KOPT-K1 (cell line): Measurements from ENCODE around the gene COL21A1.
"Not testable (repeated sequence)": the region's sequence is repeated elsewhere in the genome, so short reads cannot be mapped to it uniquely, and the experiment has no call there.

Experiments
- H3K27ac ChIP-seq: fragments of 200-600 bp; sonication (generic); 2 replicates; pipeline ENCODE4 v1.5.1; 2016; ENCODE audit warnings: antibody characterized with exemption, mild to moderate bottlenecking, low read depth, low read length; ENCODE audit not compliant: poor library complexity, severe bottlenecking
- H3K36me3 ChIP-seq: fragments of 200-600 bp; sonication (generic); 2 replicates; pipeline ENCODE4 v1.5.1; 2017; ENCODE audit warnings: antibody characterized with exemption, mild to moderate bottlenecking, low read length, moderate library complexity; ENCODE audit not compliant: insufficient read depth
- H3K9me3 ChIP-seq: fragments of 200-600 bp; sonication (generic); 2 replicates; pipeline ENCODE4 v1.5.1; 2017; ENCODE audit warnings: antibody characterized with exemption, low read length, mild to moderate bottlenecking; ENCODE audit not compliant: insufficient read depth, poor library complexity, severe bottlenecking

COL21A1 gene

GRCh38 chr6:56260593-56260992, 13.2 kb upstream of the COL21A1 start:
- not testable (repeated sequence) for H3K36me3 ChIP-seq, H3K9me3 ChIP-seq, H3K27ac ChIP-seq

GRCh38 chr6:56259234-56260077, 12.1 kb upstream of the COL21A1 start:
- H3K9me3 ChIP-seq = no peaks in the 10 kb centered on the region
- no peak overlapping the region for H3K27ac ChIP-seq
- no peaks in the 10 kb centered on the region for H3K36me3 ChIP-seq

- no peaks in the 10 kb centered on the region for H3K36me3 ChIP-seq
Observed at GRCh38 chr6:56255349-56255748, 8.0 kb upstream of the COL21A1 start.

GRCh38 chr6:56250266-56250665, 2.9 kb upstream of the COL21A1 start:
- Histone ChIP-seq H3K36me3 (no peaks in the 10 kb centered on the region), H3K9me3 (no peaks in the 10 kb centered on the region), H3K27ac (no peak overlapping the region)

More at GRCh38 chr6:56255349-56255748, 8.0 kb upstream of the COL21A1 start:
- no peak overlapping the region for H3K27ac ChIP-seq
- no peaks in the 10 kb centered on the region for H3K9me3 ChIP-seq

- no peaks in the 10 kb centered on the region for H3K36me3 ChIP-seq
- no peak overlapping the region for H3K27ac ChIP-seq
Observed at GRCh38 chr6:56247654-56248122, 308 bp upstream of the COL21A1 start.

GRCh38 chr6:56246541-56246880, 869 bp downstream of the COL21A1 start:
- H3K27ac ChIP-seq = no peak overlapping the region
- H3K36me3 ChIP-seq = no peaks in the 10 kb centered on the region
- H3K9me3 ChIP-seq = no peaks in the 10 kb centered on the region

More at GRCh38 chr6:56247654-56248122, 308 bp upstream of the COL21A1 start:
- H3K9me3 ChIP-seq = no peaks in the 10 kb centered on the region

- H3K27ac ChIP-seq = no peak overlapping the region
- H3K36me3 ChIP-seq = no peaks in the 10 kb centered on the region
- H3K9me3 ChIP-seq = no peaks in the 10 kb centered on the region
Observed at GRCh38 chr6:56245903-56246351, 1.5 kb downstream of the COL21A1 start.

GRCh38 chr6:56244528-56245253, 2.7 kb downstream of the COL21A1 start:
- H3K27ac ChIP-seq = no peak overlapping the region
- no peaks in the 10 kb centered on the region for H3K36me3 ChIP-seq
- no peaks in the 10 kb centered on the region for H3K9me3 ChIP-seq

GRCh38 chr6:56244089-56244488, 3.3 kb downstream of the COL21A1 start:
- H3K36me3 ChIP-seq = no peaks in the 10 kb centered on the region
- H3K9me3 ChIP-seq = no peaks in the 10 kb centered on the region
- no peak overlapping the region for H3K27ac ChIP-seq

- no peak overlapping the region for H3K27ac ChIP-seq
- H3K9me3 ChIP-seq = no peaks in the 10 kb centered on the region
- H3K36me3 ChIP-seq = no peaks in the 10 kb centered on the region
Observed at GRCh38 chr6:56243518-56244070, 3.8 kb downstream of the COL21A1 start.

GRCh38 chr6:56242346-56242745, 5.0 kb downstream of the COL21A1 start:
- Histone ChIP-seq H3K27ac (no peak overlapping the region), H3K36me3 (no peaks in the 10 kb centered on the region), H3K9me3 (no peaks in the 10 kb centered on the region)

GRCh38 chr6:56241124-56241802, 6.1 kb downstream of the COL21A1 start:
- no peaks in the 10 kb centered on the region for H3K9me3 ChIP-seq
- no peaks in the 10 kb centered on the region for H3K36me3 ChIP-seq
- no peak overlapping the region for H3K27ac ChIP-seq

- Histone ChIP-seq H3K9me3 (no peaks in the 10 kb centered on the region), H3K27ac (no peak overlapping the region), H3K36me3 (no peaks in the 10 kb centered on the region)
Observed at GRCh38 chr6:56238352-56238751, 9.0 kb downstream of the COL21A1 start.

- no peaks in the 10 kb centered on the region for H3K36me3 ChIP-seq
Observed at GRCh38 chr6:56235245-56235644, 12.1 kb downstream of the COL21A1 start.

GRCh38 chr6:56232436-56232835, 14.9 kb downstream of the COL21A1 start:
- Histone ChIP-seq H3K27ac (no peak overlapping the region), H3K9me3 (no peaks in the 10 kb centered on the region), H3K36me3 (no peaks in the 10 kb centered on the region)

More at GRCh38 chr6:56235245-56235644, 12.1 kb downstream of the COL21A1 start:
- Histone ChIP-seq H3K9me3 (no peaks in the 10 kb centered on the region), H3K27ac (no peak overlapping the region)
